NCI-H2227 (cell line): ENCODE data around the gene C3orf20.
"Not testable (repeated sequence)": the region's sequence is repeated elsewhere in the genome, so short reads cannot be mapped to it uniquely, and the experiment has no call there.

Experiments used
- DNase-seq: peaks from one replicate; lab custom pipeline; 2025; ENCODE audit not compliant: unreplicated experiment; lab: John Stamatoyannopoulos, UW

C3orf20 gene

DNA sequence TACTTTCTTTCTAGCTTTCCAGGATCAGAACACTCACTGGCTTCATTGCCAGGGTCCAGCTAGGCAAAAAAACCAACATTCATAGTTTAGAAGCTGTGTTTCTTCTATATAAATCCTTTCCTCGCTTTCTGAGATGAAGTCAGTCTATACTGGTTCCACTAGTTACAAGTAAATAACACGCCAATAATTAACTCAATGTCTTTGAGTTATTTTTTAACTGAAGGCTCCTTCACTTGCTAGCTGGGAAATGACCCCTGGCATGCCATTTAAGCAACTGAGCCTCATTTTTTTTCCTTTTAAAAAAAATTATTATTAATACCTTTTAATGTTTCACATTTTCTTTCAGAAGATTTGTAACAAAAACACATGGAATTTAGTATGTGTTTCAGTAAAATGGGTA is 25.5 kb upstream of the C3orf20 start:
- DNase-seq, result no peak

DNA sequence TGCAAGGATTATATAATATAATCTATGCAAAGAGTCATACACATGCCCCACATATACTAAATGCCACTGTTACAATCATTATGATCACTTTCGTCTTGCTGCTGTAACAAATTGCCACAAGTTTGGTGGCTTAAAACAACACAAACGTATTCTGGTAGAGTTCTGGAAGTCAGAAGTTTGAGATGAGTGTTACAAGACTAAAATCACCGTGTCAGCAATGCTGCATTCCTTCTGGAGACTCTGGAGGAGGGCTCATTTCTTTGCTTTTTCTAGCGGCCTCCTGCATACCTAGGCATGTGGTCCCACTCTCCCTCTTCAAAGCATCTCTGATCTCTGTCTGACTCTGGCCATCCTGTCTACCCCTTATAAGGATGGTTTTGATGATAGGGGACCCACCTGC is 24.7 kb upstream of the C3orf20 start:
- no peak for DNase-seq

DNA sequence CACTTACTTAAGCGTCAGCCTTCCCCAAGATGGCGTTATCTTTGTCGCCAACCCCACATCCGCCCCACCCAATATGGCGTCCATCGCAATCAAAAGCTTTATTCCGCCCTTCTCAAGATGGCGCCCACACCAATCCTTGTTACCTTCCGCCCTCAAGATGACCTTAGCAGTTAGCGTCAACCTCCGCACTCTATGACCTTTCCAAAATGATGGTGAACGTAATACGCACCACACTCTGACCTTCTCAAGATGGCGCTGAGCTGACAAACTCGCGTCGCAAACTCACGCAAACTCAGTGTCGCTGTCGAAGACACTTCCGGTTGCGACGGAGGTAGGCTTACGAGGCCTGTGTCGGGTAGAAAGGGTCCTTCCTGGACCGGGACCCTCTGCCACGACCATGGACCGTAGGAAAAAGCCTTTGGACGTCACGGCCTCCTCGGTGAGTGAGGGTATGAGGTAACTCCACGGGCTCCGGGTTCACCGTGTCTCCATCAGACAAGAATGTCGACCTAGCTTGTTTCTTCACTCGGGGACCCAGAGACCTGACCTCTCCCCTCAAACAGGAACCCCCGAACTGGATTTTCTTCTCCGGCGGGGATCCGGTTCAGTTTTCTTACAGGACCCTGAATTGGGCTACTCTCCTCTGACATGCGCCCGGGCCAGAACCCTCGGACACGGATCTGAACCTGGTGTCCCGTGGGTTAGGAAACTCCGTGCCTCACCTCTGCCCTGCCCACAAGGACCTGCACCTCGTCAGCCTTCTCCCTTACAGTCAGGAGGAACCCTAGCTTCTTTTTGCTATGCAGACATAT is 23.3 kb upstream of the C3orf20 start, which contains the start of gene CCDC174:
TSS of gene CCDC174 (plus strand) at position 323 of the 812 bp plus-strand sequence. CDS start at position 398, 75 bp downstream.
- peak; percentile 94 for DNase-seq

GRCh38 chr3:14652360-14652907 is 22.5 kb upstream of the C3orf20 start:
- not testable (repeated sequence) for DNase-seq

GRCh38 chr3:14657579-14657978 is 17.4 kb upstream of the C3orf20 start:
- DNase-seq, result no peak

DNA sequence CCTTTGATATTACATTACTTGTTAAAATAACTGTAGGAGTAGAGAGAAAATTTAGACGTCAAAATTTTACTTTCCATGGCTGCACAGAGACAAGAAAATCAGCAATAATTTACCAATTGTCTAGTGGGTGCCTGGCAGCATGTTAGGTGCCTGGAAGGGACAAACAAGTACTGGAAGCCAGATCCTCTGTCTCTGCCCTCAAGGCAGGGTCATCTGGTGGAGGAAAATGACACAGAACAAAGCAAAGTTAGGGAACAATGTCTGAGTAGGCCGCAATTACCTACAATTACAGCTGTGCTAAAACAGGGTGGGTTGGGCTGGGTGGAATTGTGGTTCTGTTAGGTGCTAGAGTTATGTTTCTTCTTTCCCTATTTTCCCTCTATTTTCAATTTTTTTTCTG is 16.0 kb upstream of the C3orf20 start:
- DNase-seq, result peak; percentile 23

DNA sequence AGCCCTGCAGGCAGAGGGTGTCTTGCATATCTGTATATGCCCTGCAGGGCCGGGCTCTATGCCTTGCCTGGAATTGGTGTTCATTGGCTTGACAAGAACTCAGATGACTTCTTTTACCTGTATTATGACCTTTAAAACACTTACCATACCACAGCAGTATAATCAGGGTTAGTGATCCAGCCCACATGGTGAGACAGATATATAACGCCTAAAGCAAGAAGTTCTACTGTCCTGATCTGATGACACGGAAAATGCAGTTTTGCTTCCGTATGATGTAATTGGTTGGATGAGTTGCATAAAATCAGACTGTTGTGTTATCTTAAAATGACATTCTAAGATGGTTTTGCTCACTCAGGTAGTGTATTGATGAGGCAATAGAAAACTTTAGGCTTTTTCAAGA is 14.0 kb upstream of the C3orf20 start:
- DNase-seq, result no peak

DNA sequence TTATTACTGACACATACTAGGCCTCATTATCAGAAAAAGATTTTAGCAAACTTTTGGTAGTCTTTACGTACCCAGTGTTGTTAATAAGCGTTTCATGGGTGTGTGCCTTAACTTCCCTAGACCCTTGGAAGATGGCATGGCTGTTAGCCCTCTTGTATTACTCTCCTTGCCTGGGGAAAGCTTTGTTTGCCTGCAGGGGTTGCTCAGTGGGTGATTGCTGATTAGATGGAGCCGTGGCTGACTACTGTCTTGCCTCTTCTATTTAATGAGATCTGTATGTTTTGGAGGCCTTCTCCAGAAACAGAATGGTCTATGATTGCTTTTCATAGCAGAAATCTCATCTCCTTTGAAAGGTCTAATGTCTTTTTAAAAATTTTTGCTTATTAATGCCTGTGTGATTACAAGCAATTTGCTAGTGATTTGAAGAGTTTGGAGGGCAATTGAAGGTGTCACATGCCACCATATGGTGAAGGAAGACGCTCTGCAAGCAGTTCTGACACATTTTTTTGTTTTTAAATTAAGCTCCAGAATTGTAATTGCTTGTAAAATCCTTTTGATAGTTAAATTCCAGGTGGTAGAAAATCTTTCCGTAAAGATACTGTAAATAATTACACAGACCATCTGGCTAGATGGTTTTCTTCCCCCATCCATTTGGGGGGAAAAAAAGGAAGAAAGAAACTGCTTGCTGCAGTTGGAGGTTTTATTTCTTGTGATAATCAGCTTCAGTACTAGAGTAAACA is 11.4 kb upstream of the C3orf20 start:
- peak; percentile 24 for DNase-seq

DNA sequence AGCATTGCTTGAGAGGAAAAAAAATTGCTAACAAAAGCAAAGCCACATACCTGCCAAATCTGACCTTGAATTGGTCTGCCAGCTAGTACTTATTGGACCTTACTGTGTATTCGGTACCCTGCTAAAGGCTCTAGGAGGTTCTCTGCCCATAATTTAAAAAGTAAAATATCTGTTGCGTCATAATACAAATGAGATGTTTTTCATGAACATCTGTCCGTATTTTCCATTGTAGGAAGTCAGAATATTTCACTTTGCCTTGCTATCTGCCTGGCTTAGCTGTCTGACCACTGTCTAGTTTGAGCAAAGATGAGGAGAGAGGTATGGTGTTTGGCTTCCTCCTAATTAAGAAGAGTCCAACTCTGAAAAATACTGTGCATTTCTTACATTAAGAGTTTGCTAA is 10.8 kb upstream of the C3orf20 start:
- no peak for DNase-seq

- no peak for DNase-seq
These were observed 2.4 kb upstream of the C3orf20 start for GRCh38 chr3:14672588-14672987.

DNA sequence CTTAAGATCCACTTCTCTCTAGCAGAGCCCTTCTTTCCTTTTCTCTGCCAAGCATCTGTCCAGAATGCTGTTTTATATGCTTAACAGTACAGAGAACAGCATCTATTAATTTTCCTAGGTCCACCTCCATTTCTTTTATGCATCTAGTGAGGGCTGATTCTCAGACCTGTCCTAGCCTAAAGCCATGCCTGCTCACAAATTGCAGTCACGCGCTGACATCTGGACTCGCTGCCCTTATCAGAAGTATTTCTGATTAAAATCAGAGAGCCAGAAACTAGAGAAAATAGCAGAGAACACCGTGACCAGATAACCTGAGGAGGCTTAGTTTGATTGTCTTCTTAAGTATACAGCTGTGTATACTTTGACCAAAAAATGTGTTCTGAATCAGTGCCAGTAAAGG is 1.9 kb downstream of the C3orf20 start:
- DNase-seq, result no peak

DNA sequence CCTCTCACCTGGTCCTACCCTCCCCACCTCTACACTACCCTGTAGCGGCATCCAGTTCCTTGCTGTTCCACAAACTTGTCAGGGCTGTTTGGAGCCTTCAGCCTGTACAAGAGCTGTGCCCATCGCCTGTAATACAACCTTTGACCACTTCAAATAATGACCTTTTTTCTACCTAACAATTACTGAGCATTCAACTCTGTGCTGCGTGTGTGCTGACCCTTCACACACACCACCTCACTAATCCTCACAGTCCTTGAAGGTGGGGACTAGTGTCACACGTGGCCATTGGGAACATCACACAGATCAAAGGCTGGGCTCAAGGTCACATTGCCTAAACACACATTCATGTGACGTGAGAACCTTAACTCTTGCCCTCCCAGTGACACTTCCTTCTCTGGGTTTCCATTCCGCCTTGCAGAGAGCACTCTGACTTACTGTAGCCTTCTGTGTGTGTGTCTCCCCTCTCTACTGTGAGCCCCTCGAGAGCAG is 3.1 kb downstream of the C3orf20 start:
- DNase-seq, result no peak

DNA sequence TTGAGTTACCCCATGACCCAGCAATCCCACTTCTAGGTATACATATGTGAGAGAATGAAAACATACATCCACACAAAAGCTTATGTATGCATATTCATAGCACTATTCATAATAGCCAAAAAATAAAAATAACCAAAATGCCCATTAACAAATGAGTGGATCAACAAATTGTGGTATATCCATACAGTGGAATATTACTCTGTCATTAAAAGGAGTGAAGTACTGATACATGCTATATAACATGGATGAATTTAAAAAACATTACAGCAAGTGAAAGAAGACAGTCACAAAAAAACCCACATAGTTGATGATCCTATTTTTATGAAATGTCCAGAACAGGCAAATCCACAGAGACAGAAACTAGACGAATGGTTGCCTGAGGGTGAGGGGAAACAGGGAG is 5.2 kb downstream of the C3orf20 start:
- no peak for DNase-seq

- no peak for DNase-seq
These were observed 5.8 kb downstream of the C3orf20 start for GRCh38 chr3:14680716-14681115.

- DNase-seq, result no peak
These were observed 9.5 kb downstream of the C3orf20 start for GRCh38 chr3:14684447-14684846.

DNA sequence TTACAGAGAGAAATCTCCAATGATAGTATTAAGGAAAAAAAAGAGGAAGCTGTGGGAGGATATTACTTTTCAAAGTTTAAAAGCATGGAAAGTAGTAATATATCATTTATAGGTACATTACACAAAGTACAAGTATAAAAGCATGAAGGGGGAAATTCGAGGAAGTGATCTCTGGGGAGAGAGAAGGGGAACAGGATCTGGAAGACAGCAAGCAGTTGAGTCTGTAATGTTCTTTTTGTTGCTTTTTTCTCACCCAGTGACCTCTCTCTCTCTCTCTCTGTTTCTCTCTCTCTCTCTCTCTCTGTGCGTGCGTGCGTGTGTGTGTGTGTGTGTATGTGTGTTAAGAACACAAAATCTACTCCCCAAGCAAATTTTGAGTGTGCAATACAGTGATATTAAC is 10.2 kb downstream of the C3orf20 start:
- no peak for DNase-seq

DNA sequence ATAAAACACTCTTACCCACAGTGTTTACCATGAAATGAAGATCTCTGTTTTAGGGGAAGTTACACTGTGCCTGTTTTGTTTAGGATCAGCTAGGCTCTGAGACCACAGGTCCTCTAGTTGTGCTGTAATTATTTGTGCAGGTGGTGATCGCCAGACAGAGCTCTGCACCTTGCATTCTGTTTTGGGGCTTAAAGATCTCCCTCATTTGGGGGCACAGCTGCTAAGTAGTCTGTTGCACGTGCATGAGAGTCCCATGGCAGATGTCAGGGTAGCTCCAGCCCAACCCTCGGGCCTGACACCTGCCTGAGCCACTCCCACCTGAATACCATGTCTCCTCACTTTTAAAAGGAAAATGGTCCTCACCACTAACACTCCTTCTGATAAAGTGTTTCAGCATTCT is 12.4 kb downstream of the C3orf20 start:
- no peak for DNase-seq

- no peak for DNase-seq
These were observed 13.6 kb downstream of the C3orf20 start for GRCh38 chr3:14688525-14688924.

GRCh38 chr3:14689247-14689980 is 14.5 kb downstream of the C3orf20 start:
- DNase-seq, result no peak

GRCh38 chr3:14691239-14691638 is 16.3 kb downstream of the C3orf20 start:
- DNase-seq, result no peak

DNA sequence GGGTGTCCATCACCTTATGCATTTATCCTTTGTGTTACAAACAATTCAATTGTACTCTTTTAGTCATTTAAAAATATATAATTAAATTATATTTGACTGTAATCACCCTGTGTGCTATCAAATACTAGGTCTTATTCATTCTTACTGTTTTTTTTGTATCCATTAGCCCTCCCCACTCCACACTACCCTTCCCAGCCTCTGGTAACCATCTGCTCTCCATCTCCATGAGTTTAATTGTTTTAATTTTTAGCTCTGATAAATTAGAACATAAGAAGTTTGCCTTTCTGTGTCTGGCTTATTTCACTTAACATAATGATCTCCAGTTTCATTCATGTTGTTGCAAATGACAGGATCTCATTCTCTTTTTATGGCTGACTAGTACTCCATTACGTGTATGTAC is 16.8 kb downstream of the C3orf20 start:
- DNase-seq, result no peak
